CD14-positive monocyte (primary cell): ENCODE data around the gene PLXNA4. TPM values are rescaled to one million over a fixed set of nuclear protein-coding genes. Genes with fewer than 3 reads are reported as not detected.

Source experiments
- DNase-seq, 3 donors: peaks; one replicate each; pipeline ENCODE4 v3.0.0-alpha.2; 2011 to 2022
- H2AFZ ChIP-seq: 2 replicates; pipeline ENCODE4 v1.6.0; 2012; ENCODE audit warnings: mild to moderate bottlenecking, low read depth, low read length, inconsistent platforms; ENCODE audit not compliant: insufficient read depth, poor library complexity, severe bottlenecking
- H3K27ac ChIP-seq, 2 donors: 1 replicate in 1 of 2; 2 replicates in 1 of 2; pipeline ENCODE4 v1.5.1; 2012 to 2013; ENCODE audit warnings: low read length in 2 of 2, control low read depth in 1 of 2, inconsistent platforms in 1 of 2, low read depth in 1 of 2, mild to moderate bottlenecking in 1 of 2
- H3K27me3 ChIP-seq, 2 donors: one replicate each; pipeline versions ENCODE4 v1.6.0 to v1.6.1; 2011 to 2013; ENCODE audit warnings: low read length in 2 of 2; ENCODE audit not compliant: control insufficient read depth in 2 of 2, insufficient read depth in 2 of 2
- H3K36me3 ChIP-seq, 2 donors: replicated peaks in 1 of 2; 1 replicate in 1 of 2; 2 replicates in 1 of 2; pipeline versions ENCODE4 v1.5.1 to v1.6.1; 2012 to 2013; ENCODE audit warnings: low read length in 2 of 2, control low read depth in 1 of 2, inconsistent platforms in 1 of 2, mild to moderate bottlenecking in 1 of 2; ENCODE audit not compliant: insufficient read depth in 2 of 2, control insufficient read depth in 1 of 2
- H3K4me1 ChIP-seq, 2 donors: 1 replicate in 1 of 2; 2 replicates in 1 of 2; pipeline versions ENCODE4 v1.5.1 to v1.6.1; 2012 to 2013; ENCODE audit warnings: low read length in 2 of 2, control low read depth in 1 of 2, inconsistent platforms in 1 of 2, mild to moderate bottlenecking in 1 of 2, moderate library complexity in 1 of 2; ENCODE audit not compliant: insufficient read depth in 2 of 2, control insufficient read depth in 1 of 2
- H3K4me2 ChIP-seq: replicated peaks from 2 replicates; pipeline ENCODE3; 2012; ENCODE audit warnings: low read length, moderate library complexity, mild to moderate bottlenecking; ENCODE audit not compliant: poor library complexity, severe bottlenecking; ENCODE audit errors: extremely low read depth
- H3K4me3 ChIP-seq, 3 experiments: fragments of 200-600 bp in 1 of 3; sonication (generic) in 1 of 3; replicated peaks in 1 of 3; 1 replicate in 2 of 3; 2 replicates in 1 of 3; pipeline ENCODE4 v1.5.1; 2011 to 2013; ENCODE audit warnings: low read length in 3 of 3, mild to moderate bottlenecking in 3 of 3, control low read depth in 2 of 3, low read depth in 2 of 3, inconsistent platforms in 1 of 3, moderate library complexity in 1 of 3
- H3K79me2 ChIP-seq: 2 replicates; pipeline ENCODE4 v1.6.0; 2012; ENCODE audit warnings: mild to moderate bottlenecking, control low read depth, inconsistent platforms, low read length, moderate library complexity; ENCODE audit not compliant: insufficient read depth
- H3K9ac ChIP-seq: 2 replicates; pipeline ENCODE4 v1.6.0; 2017; ENCODE audit warnings: low read length, mild to moderate bottlenecking; ENCODE audit not compliant: insufficient read depth, poor library complexity, severe bottlenecking
- H3K9me3 ChIP-seq, 2 donors: replicated peaks in 1 of 2; 1 replicate in 1 of 2; 2 replicates in 1 of 2; pipeline versions ENCODE4 v1.5.1 to v1.6.1; 2012 to 2013; ENCODE audit warnings: low read length in 2 of 2, control low read depth in 1 of 2; ENCODE audit not compliant: control insufficient read depth in 1 of 2, insufficient read depth in 1 of 2
- H4K20me1 ChIP-seq: 2 replicates; pipeline ENCODE4 v1.6.0; 2012; ENCODE audit warnings: mild to moderate bottlenecking, low read length, control low read depth, moderate library complexity; ENCODE audit not compliant: insufficient read depth
- H3K27ac Mint-ChIP-seq, 7 donors: one replicate each; pipeline ENCODE4 v1.8.0; 2020; ENCODE audit warnings: mild to moderate bottlenecking in 7 of 7, mixed read lengths in 7 of 7, moderate library complexity in 6 of 7, inconsistent platforms in 2 of 7
- H3K27me3 Mint-ChIP-seq, 3 donors: one replicate each; pipeline ENCODE4 v1.8.0; 2021 to 2022; ENCODE audit warnings: low read depth in 3 of 3, mild to moderate bottlenecking in 3 of 3, mixed read lengths in 3 of 3, moderate library complexity in 3 of 3, inconsistent platforms in 1 of 3
- H3K36me3 Mint-ChIP-seq, 2 donors: one replicate each; pipeline ENCODE4 v1.8.0; 2020; ENCODE audit warnings: mixed read lengths in 2 of 2, inconsistent platforms in 1 of 2, mild to moderate bottlenecking in 1 of 2
- H3K4me1 Mint-ChIP-seq: one replicate; pipeline ENCODE4 v1.8.0; 2020; ENCODE audit warnings: mild to moderate bottlenecking, mixed read lengths
- H3K4me3 Mint-ChIP-seq, 2 donors: one replicate each; pipeline ENCODE4 v1.8.0; 2020; ENCODE audit warnings: mild to moderate bottlenecking in 2 of 2, mixed read lengths in 2 of 2, moderate library complexity in 1 of 2
- H3K9me3 Mint-ChIP-seq, 7 donors: one replicate each; pipeline ENCODE4 v1.8.0; 2020 to 2022; ENCODE audit warnings: mixed read lengths in 7 of 7, mild to moderate bottlenecking in 6 of 7, moderate library complexity in 6 of 7, inconsistent platforms in 2 of 7
- CTCF ChIP-seq: fragments of 200-600 bp; IDR thresholded peaks from one replicate; pipeline ENCODE4 v1.8.0; 2022; ENCODE audit warnings: antibody characterized with exemption, mild to moderate bottlenecking
- WGBS: methylation state at CpG from one replicate; pipeline ENCODE4 v1.1.5; 2013; ENCODE audit warnings: missing lambda C conversion rate; ENCODE audit not compliant: insufficient coverage; 5-methylcytosine and 5-hydroxymethylcytosine counted together
- intact Hi-C, 2 donors: fragments of 100-400 bp; cut with micrococcal nuclease; formaldehyde crosslinking; loops; one replicate each; pipeline versions ENCODE4 v1.15.0 to v1.15.1; 2023
- polyA plus RNA-seq, 3 donors: library from polyadenylated mRNA; depleted of rRNA in 1 of 3; unstranded in 2 of 3; stranded (reverse) in 1 of 3; fragments of 300-500 nt in 2 of 3; fragments of >200 nt in 1 of 3; fragmentation: Illumina TruSeq in 2 of 3; gene quantifications; 1 replicate in 2 of 3; 2 replicates in 1 of 3; pipeline ENCODE4 v1.2.3, GENCODE V29; 2012 to 2021

The PLXNA4 gene
- polyA plus RNA-seq, 3 donors: not detected

- Histone ChIP-seq H3K9ac (no peak overlapping the region), H3K27me3 (no peaks in the 10 kb centered on the region), H3K27ac (no peak overlapping the region), H3K9me3 (no peaks in the 10 kb centered on the region), H3K4me1 (peaks cover 15 to 18% of the 10 kb centered on the region in 2 donors), H4K20me1 (no peaks in the 10 kb centered on the region), H3K79me2 (no peaks in the 10 kb centered on the region), H3K4me2 (no peak overlapping the region), H3K36me3 (no peaks in the 10 kb centered on the region), H2AFZ (no peak overlapping the region), H3K4me3 (no peak overlapping the region)
- no peaks in the 10 kb centered on the region for H3K36me3 Mint-ChIP-seq
- intact Hi-C loops: loop anchor here (2.0 to 5.0 kb wide), 2 partner anchors 185 to 187 kb away; no protein-coding TSS in a partner anchor
- no peak overlapping the region for H3K4me3 Mint-ChIP-seq
- TF ChIP-seq CTCF: no peak
- peaks cover 14% of the 10 kb centered on the region for H3K4me1 Mint-ChIP-seq
- H3K27me3 Mint-ChIP-seq: peaks cover 3 to 9% (median 5%) of the 10 kb centered on the region in 3 donors
- peak overlapping the region in 1 of 7 donors; percentile 0 for H3K27ac Mint-ChIP-seq
- DNase-seq: no peak
- peaks cover 0 to 2% (median 0%) of the 10 kb centered on the region in 7 donors for H3K9me3 Mint-ChIP-seq
- WGBS: 97% methylated on average over 4 of the region's 4 CpGs
Observed at GRCh38 chr7:132395361-132395760, 180.9 kb downstream of the PLXNA4 start.

- Mint-ChIP-seq H3K27me3 (peaks cover 3 to 12% (median 9%) of the 10 kb centered on the region in 3 donors), H3K36me3 (no peaks in the 10 kb centered on the region), H3K4me3 (no peak overlapping the region), H3K4me1 (peaks cover 16% of the 10 kb centered on the region), H3K9me3 (peaks cover 0 to 5% (median 3%) of the 10 kb centered on the region in 7 donors), H3K27ac (no peak overlapping the region)
- H3K36me3 ChIP-seq: no peaks in the 10 kb centered on the region
- no peak overlapping the region for H3K9ac ChIP-seq
- H2AFZ ChIP-seq: no peak overlapping the region
- TF ChIP-seq CTCF: peak; percentile 49
- intact Hi-C loops: loop anchor here (2.0 to 5.0 kb wide), 2 partner anchors 186 to 188 kb away; no protein-coding TSS in a partner anchor
- no peak overlapping the region for H3K27ac ChIP-seq
- H3K4me3 ChIP-seq: no peak overlapping the region
- H3K4me2 ChIP-seq: no peak overlapping the region
- peaks cover 16 to 18% of the 10 kb centered on the region in 2 donors for H3K4me1 ChIP-seq
- H3K79me2 ChIP-seq: no peaks in the 10 kb centered on the region
- no peaks in the 10 kb centered on the region for H4K20me1 ChIP-seq
- peak in 2 of 3 donors; percentile 10 to 26 for DNase-seq
- H3K27me3 ChIP-seq: no peaks in the 10 kb centered on the region
- H3K9me3 ChIP-seq: no peaks in the 10 kb centered on the region
- 80% methylated on average over 7 of the region's 7 CpGs for WGBS
Observed at GRCh38 chr7:132394283-132395198, 181.7 kb downstream of the PLXNA4 start.
